ENCODE data around the gene CYB5D1.

GRCh38 chr17:7823581-7824001, 34.2 kb upstream of the CYB5D1 start:
- TF ChIP-seq CTCF (IDR thresholded peaks at IDR 0.05) (no peak), POLR2A (IDR thresholded peaks at IDR 0.05) (no peak)
